Measurements from ENCODE around the gene ELOVL6.

DNA sequence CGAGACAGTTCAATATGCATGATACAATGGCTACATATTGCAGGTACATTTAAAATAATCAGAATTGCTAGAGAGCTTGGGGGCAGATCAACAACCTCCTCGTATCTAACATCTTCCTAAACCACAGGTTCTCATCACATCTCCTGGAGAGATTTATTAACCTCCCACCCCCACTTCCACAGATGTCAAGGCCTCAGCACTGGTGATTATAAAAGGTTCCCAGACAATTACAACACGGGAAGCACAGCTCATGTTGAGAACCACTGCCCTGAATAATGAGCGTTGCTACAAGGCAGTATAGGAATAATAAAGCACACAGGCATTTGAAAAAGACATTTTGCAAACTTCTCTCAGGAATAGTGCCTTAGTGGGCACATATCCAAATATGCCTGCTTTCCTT lies 42.8 kb downstream of the ELOVL6 start:
- TF ChIP-seq CTCF (IDR thresholded peaks at IDR 0.05), result no peak
- no peak for TF ChIP-seq POLR2A (IDR thresholded peaks at IDR 0.05)
